ENCODE data around the gene UBE2J2. TPM values are rescaled to one million over a fixed set of nuclear protein-coding genes. Genes with fewer than 3 reads are reported as not detected.

The UBE2J2 gene
- total RNA-seq, 1 donor from 2014 or later = 65.1 TPM

- Mint-ChIP-seq H3K27me3 (ENCODE audit: unreplicated experiment) (no peaks in the 10 kb centered on the region), H3K9me3 (ENCODE audit: unreplicated experiment) (no peaks in the 10 kb centered on the region)
- TF ChIP-seq CTCF (IDR thresholded peaks at IDR 0.05) = no peak
Measured at GRCh38 chr1:1286313-1287261, 12.9 kb upstream of the UBE2J2 start.

GRCh38 chr1:1285611-1286311 lies 12.1 kb upstream of the UBE2J2 start:
- DNase-seq (ENCODE audit: extremely low spot score, unreplicated experiment) = no peak
- H3K9me3 Mint-ChIP-seq (ENCODE audit: unreplicated experiment) = no peaks in the 10 kb centered on the region
- H3K27me3 Mint-ChIP-seq (ENCODE audit: unreplicated experiment) = no peaks in the 10 kb centered on the region
- TF ChIP-seq CTCF (IDR thresholded peaks at IDR 0.05) = no peak
- peaks cover 2% of the 10 kb centered on the region for H3K4me1 Mint-ChIP-seq (ENCODE audit: unreplicated experiment)
- H3K36me3 Mint-ChIP-seq (ENCODE audit: unreplicated experiment) = no peaks in the 10 kb centered on the region
- H3K27ac Mint-ChIP-seq (ENCODE audit: unreplicated experiment) = no peak overlapping the region
- H3K4me3 Mint-ChIP-seq (ENCODE audit: unreplicated experiment) = no peak overlapping the region

More at GRCh38 chr1:1286313-1287261, 12.9 kb upstream of the UBE2J2 start:
- no peak for DNase-seq (ENCODE audit: extremely low spot score, unreplicated experiment)
- Mint-ChIP-seq H3K36me3 (ENCODE audit: unreplicated experiment) (no peaks in the 10 kb centered on the region), H3K4me1 (ENCODE audit: unreplicated experiment) (peaks cover 2% of the 10 kb centered on the region), H3K4me3 (ENCODE audit: unreplicated experiment) (no peak overlapping the region), H3K27ac (ENCODE audit: unreplicated experiment) (no peak overlapping the region)

- DNase-seq (ENCODE audit: extremely low spot score, unreplicated experiment) = no peak
- Mint-ChIP-seq H3K36me3 (ENCODE audit: unreplicated experiment) (no peaks in the 10 kb centered on the region), H3K4me1 (ENCODE audit: unreplicated experiment) (no peaks in the 10 kb centered on the region), H3K27me3 (ENCODE audit: unreplicated experiment) (no peaks in the 10 kb centered on the region), H3K4me3 (ENCODE audit: unreplicated experiment) (no peak overlapping the region), H3K9me3 (ENCODE audit: unreplicated experiment) (no peaks in the 10 kb centered on the region), H3K27ac (ENCODE audit: unreplicated experiment) (no peak overlapping the region)
- TF ChIP-seq CTCF (IDR thresholded peaks at IDR 0.05) = no peak
Measured at GRCh38 chr1:1285102-1285571, 11.5 kb upstream of the UBE2J2 start.

GRCh38 chr1:1284221-1285101 lies 10.8 kb upstream of the UBE2J2 start:
- Mint-ChIP-seq H3K4me1 (ENCODE audit: unreplicated experiment) (no peaks in the 10 kb centered on the region), H3K4me3 (ENCODE audit: unreplicated experiment) (no peak overlapping the region), H3K36me3 (ENCODE audit: unreplicated experiment) (no peaks in the 10 kb centered on the region), H3K27ac (ENCODE audit: unreplicated experiment) (no peak overlapping the region), H3K27me3 (ENCODE audit: unreplicated experiment) (no peaks in the 10 kb centered on the region), H3K9me3 (ENCODE audit: unreplicated experiment) (no peaks in the 10 kb centered on the region)
- TF ChIP-seq CTCF (IDR thresholded peaks at IDR 0.05) = no peak
- DNase-seq (ENCODE audit: extremely low spot score, unreplicated experiment) = no peak

All from osteocyte (in vitro differentiated cells).